NCI-H187 treated with DMSO at 0.1 percent for 48 hours (cell line): ENCODE results near the gene SOX1.

Experiments
- DNase-seq: peaks from one replicate; lab custom pipeline; 2025; lab: John Stamatoyannopoulos, UW

Gene SOX1

GRCh38 chr13:112072534-112073244 lies 5.7 kb downstream of the SOX1 start:
- no peak for DNase-seq

DNA sequence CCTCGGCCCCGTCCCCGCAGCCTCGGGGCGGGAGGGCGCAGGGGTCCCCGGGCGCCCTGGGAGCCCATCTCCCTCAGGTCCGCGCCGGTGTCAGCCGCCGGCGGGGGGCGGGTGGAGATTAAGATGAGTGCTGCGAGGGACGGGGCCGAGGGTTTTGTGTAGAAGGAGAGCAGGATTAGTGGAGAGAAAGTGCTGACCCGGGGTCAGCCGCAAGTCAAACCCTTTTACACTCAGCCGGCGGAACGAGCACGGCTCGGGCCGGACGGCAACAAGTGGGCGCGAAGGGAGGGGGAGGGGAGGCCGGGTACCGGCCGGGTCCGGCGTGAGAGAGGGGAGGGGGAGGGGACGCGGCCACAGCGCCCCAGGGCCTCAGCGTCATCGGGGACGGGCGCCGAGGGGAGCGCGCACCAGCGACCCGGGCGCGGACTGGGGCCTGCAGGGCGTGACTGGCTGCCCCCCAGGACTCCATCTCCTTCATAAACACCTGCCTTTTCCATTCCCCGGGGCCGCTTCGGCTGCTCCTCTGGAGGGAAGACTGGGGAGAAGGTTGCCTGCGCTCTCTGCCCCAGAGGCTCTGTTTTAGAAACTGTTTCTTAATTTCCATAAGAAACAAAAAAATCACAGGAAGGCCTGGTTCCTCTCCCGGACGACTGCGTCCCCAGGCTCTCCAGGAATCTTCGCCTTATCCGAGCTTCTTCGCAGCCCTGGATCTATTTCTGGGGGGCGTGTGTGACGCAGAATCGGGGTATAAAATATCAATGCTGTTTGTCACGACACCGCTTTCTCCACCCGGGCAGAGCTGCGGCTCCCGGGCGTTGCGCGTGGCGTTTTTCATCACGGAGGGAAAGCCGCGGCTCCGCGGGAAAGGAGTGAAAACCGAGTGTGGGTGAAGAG lies 6.5 kb downstream of the SOX1 start:
- no peak for DNase-seq

GRCh38 chr13:112074139-112074865 lies 7.4 kb downstream of the SOX1 start:
- no peak for DNase-seq

DNA sequence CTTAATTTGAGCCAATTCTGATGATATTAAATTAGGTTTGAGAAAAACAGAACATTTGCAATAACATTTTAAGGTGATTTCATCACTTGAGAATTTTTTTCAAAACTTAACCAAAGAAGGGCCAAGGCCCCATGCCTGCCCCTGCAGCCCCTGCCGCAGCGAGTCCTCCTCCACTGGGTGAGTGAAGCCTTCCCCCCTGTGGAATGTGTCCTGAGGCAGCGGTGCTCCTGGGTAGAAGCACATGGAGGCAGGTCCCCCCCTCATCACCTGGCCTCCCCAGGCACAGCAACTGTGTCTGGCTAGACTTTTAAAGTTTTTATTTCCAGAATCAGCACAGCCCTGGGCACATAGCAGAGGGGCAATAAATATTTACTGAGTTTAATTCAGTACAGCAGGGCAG lies 10.8 kb downstream of the SOX1 start:
- DNase-seq, result no peak

GRCh38 chr13:112078216-112078615 lies 11.3 kb downstream of the SOX1 start:
- DNase-seq, result no peak

DNA sequence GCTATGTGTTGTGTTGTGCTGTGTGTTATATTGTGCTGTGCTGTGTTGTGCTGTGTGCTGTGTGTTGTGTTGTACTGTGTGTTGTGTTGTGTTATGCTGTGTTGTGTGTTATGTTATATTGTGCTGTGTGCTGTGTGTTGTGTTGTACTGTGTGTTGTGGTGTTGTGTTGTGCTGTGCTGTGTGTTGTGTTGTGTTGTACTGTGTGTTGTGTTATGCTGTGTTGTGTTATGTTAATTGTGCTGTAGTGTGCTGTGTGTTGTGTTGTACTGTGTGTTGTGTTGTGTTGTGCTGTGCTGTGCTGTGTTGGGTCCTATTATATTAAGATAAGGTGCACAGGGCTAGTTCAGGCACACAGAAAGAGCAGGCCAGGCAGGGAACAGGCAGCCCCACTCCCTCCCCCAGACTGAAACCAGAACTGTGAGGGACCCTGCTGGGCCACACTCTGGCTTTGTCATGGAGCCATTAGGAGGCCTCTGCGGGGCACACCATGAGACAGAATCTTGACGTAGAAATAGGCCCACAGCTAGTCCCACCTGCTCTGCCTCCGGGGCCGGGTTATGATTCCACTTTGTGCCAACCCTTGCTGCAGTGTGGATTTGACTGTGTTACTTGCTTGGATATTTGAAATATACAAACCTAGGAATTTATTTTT lies 12.1 kb downstream of the SOX1 start:
- DNase-seq, result no peak

DNA sequence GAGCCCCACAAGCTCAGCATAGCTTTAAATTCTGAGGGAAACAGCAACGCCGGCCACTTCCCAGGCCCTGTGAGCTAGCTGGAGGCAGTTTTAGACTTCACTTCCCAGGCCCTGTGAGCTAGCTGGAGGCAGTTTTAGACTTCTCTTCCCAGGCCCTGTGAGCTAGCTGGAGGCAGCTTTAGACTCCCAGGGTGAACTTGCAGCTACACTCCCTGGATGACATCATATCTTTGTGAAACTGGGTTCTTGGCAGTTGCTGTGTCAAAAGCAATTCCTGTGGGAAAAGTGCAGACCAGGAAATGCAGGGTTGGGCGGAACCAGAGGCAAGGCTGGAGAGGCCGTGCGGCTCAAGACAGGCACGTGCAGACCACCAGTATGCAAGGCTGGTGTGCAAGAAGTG lies 12.7 kb downstream of the SOX1 start:
- no peak for DNase-seq

DNA sequence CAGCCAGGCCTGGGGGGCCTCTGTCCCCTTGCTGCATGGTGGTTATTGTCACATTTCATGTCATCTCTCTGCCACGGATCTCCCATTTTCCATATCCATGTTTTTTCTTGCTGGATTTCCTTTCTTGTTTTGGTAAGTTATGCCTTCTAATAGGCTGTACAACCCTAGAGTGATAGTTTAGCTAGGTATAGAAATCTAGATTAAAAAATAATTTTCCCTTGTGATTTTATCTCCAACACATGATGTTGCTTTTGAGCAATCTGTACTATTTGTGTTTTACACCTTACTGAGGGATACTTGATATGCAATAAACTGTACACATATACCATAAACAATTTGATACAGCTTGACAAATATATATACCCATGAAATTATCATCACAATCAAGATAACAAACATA lies 17.0 kb downstream of the SOX1 start:
- no peak for DNase-seq

- DNase-seq, result no peak
Observed at GRCh38 chr13:112092453-112092852, 25.5 kb downstream of the SOX1 start.

GRCh38 chr13:112095354-112095753 lies 28.4 kb downstream of the SOX1 start:
- no peak for DNase-seq

DNA sequence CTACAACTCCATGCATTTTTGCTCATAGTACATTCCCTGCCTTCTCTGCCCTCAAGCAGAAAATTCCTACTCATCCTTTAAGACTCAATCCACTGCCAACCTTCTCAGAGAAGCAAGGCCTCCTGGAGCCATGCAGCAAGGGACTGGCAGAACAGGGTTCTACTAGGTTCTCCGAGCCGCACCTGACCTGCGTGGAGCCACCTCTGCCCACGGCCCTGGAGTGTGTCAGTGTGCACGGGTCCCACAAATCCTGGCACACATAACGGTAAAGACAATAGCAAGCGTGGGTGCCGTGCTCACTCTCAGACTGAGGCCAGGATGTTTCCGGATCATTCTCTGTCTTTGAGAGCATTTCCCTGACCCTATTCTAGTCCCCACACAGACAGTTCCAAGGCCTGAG lies 30.0 kb downstream of the SOX1 start:
- no peak for DNase-seq

DNA sequence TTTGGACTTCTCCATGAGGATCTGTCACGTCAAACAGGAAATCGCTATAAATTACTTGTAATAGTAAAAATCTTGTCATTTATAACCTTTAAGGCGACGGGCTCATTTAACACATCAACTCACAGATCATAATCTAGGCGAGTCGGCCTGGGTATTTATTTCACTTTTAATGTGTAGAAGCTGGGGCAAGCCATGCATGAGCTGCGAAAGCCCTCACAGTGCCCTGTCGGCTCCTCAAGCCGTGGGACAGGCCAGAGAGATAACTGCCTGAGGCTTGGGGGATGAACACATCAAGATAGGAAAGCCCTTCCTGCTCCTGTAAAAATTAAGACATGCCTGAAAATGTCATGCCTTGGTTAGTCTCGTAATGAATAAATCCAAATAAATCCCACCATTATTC lies 30.8 kb downstream of the SOX1 start:
- DNase-seq, result no peak

- DNase-seq, result no peak
Observed at GRCh38 chr13:112098699-112099098, 31.8 kb downstream of the SOX1 start.

DNA sequence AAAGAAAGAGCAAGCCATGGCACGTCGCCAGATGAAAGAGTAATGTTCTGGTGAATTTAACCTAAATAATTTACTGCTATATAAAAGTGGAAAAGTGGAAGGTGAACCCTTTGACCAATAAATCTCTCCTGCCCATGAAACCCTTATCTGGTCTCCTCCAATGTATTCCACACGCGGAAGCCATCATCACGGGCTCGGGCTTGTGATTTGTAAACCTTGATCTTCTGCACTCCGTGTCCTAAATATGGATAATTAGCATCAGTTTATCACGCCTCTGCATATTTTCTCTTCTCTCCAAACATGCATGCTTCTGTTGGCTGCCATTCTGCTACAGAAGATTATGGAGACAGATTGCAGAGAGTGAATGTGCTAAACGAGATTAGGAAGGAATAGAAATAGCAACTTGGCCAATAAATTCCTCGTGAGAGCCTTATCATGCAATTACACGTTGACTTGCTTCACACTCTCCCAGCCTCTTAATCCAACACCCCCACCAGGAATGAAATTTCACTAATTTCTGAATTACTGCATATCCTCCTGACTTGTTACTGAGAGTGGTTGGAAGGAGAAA lies 34.5 kb downstream of the SOX1 start:
- DNase-seq, result no peak

DNA sequence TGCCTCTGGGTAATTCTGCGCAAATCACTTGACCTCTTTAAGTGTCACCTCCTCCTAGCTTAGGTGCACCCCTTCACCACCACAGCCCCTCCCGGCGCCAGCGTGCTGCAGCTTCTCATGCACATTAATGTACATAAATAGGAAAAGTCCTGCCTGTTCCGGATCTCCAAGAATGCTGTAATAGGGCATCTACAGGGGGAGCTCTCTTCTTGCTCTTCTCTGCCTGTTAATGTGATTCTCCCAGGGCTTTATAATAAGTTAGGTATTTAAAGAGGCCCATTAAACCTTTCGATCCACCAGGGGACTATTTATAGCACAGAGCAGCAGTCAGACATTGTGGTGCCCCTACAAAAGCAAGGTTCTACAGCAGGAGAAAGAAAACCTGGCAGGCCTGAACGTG lies 35.3 kb downstream of the SOX1 start:
- DNase-seq, result peak; percentile 93

GRCh38 chr13:112103260-112103838 lies 36.4 kb downstream of the SOX1 start:
- no peak for DNase-seq

- no peak for DNase-seq
Observed at GRCh38 chr13:112103961-112104880, 37.3 kb downstream of the SOX1 start.

GRCh38 chr13:112104881-112105234 lies 37.9 kb downstream of the SOX1 start:
- DNase-seq, result no peak

- no peak for DNase-seq
Observed at GRCh38 chr13:112105244-112105681, 38.3 kb downstream of the SOX1 start.

DNA sequence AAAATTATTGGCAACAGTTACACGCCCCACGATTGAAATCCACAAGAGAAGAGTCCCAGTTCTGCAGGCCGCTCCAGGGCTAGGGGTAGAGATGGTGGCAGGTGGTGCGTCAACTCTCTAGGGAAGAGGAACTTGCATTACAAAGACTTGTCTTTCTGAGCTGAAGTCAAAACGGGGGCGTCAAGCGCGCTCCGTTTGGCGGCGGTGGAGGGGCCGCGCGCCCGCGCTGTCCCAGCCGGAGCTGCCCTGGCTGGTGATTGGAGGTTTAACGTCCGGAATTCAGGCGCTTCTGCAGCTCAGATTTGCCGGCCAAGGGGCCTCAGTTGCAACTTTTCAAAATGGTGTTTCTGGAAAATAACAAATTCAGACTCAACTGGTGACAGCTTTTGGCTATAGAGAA lies 38.9 kb downstream of the SOX1 start:
- no peak for DNase-seq
